HepG2 (cell line): ENCODE results near the gene DUSP15. TPM values are rescaled to one million over a fixed set of nuclear protein-coding genes. Genes with fewer than 3 reads are reported as not detected.

ENCODE experiments used
- BHLHE40 ChIP-seq: IDR thresholded peaks from 2 replicates; pipeline ENCODE4 v1.6.1; 2011; ENCODE audit warnings: low read length, improper control_type of control experiment
- CEBPG ChIP-seq: IDR thresholded peaks from 2 replicates; pipeline ENCODE4 v1.6.1; 2016
- FOSL2 ChIP-seq: sonication (generic); formaldehyde crosslinking; IDR thresholded peaks from 2 replicates; pipeline ENCODE4 v1.4.0; 2020; ENCODE audit warnings: missing genetic modification reagents
- FOXP4 ChIP-seq: sonication (generic); formaldehyde crosslinking; IDR thresholded peaks from 2 replicates; pipeline ENCODE4 v1.4.0; 2020; ENCODE audit warnings: missing genetic modification reagents
- GABPB1 ChIP-seq: IDR thresholded peaks from 2 replicates; pipeline ENCODE4 v1.6.1; 2016; ENCODE audit warnings: mild to moderate bottlenecking, missing genetic modification reagents, moderate library complexity, missing compliant biosample characterization
- HMGA1 ChIP-seq: sonication (generic); formaldehyde crosslinking; conservative IDR thresholded peaks from 2 replicates; pipeline ENCODE4 v1.4.0; 2020; ENCODE audit warnings: missing genetic modification reagents
- IRX3 ChIP-seq: sonication (generic); formaldehyde crosslinking; IDR thresholded peaks from 2 replicates; pipeline ENCODE4 v1.8.1; 2023; ENCODE audit warnings: mild to moderate bottlenecking, low read depth, missing genetic modification reagents, borderline replicate concordance
- KDM5A ChIP-seq: fragments of 200-600 bp; sonication (generic); IDR thresholded peaks from 2 replicates; pipeline ENCODE4 v1.7.0; 2018; ENCODE audit warnings: antibody characterized with exemption, mild to moderate bottlenecking, low read length, borderline replicate concordance
- NCOR1 ChIP-seq: fragments of 200-600 bp; sonication (generic); IDR thresholded peaks from 2 replicates; pipeline ENCODE4 v1.7.0; 2017; ENCODE audit warnings: antibody characterized with exemption, low read length, borderline replicate concordance
- NR3C1 ChIP-seq: sonication (generic); formaldehyde crosslinking; IDR thresholded peaks from 2 replicates; pipeline ENCODE4 v1.4.0; 2020; ENCODE audit warnings: missing genetic modification reagents
- RBM22 ChIP-seq: fragments of 200-400 bp; formaldehyde crosslinking; optimal IDR thresholded peaks from 2 replicates; pipeline ENCODE3; 2017; ENCODE audit warnings: mild to moderate bottlenecking, low read length, moderate library complexity
- REL ChIP-seq: sonication (generic); formaldehyde crosslinking; conservative IDR thresholded peaks from 2 replicates; pipeline ENCODE4 v1.8.0; 2022; ENCODE audit warnings: mild to moderate bottlenecking, missing genetic modification reagents, moderate library complexity
- SAP130 ChIP-seq: IDR thresholded peaks from 2 replicates; pipeline ENCODE4 v1.6.1; 2016; ENCODE audit warnings: low read depth
- SIX1 ChIP-seq: sonication (generic); formaldehyde crosslinking; IDR thresholded peaks from 2 replicates; pipeline ENCODE4 v1.4.0; 2020; ENCODE audit warnings: missing genetic modification reagents, borderline replicate concordance
- SP1 ChIP-seq, 2 experiments: fragments of 450-650 bp in 1 of 2; sonication (generic) in 1 of 2; formaldehyde crosslinking in 1 of 2; IDR thresholded peaks; 2 replicates each; pipeline versions ENCODE4 v1.4.0 to v1.6.1; 2016 to 2020; ENCODE audit warnings: missing genetic modification reagents in 1 of 2
- ZBTB34 ChIP-seq: sonication (generic); formaldehyde crosslinking; IDR thresholded peaks from 2 replicates; pipeline ENCODE4 v1.8.0; 2022; ENCODE audit warnings: mild to moderate bottlenecking, missing genetic modification reagents
- ZNF296 ChIP-seq: sonication (generic); formaldehyde crosslinking; conservative IDR thresholded peaks from 2 replicates; pipeline ENCODE4 v1.5.0; 2020; ENCODE audit warnings: mild to moderate bottlenecking, missing genetic modification reagents
- ZNF589 ChIP-seq: sonication (generic); formaldehyde crosslinking; conservative IDR thresholded peaks from 2 replicates; pipeline ENCODE4 v1.8.0; 2022; ENCODE audit warnings: mild to moderate bottlenecking, moderate library complexity, missing genetic modification reagents
- ZNF660 ChIP-seq: sonication (generic); formaldehyde crosslinking; IDR thresholded peaks from 2 replicates; pipeline ENCODE4 v1.5.1; 2020; ENCODE audit warnings: mild to moderate bottlenecking, low read depth, missing genetic modification reagents, borderline replicate concordance
- ZNF83 ChIP-seq: sonication (generic); formaldehyde crosslinking; IDR thresholded peaks from 2 replicates; pipeline ENCODE4 v1.4.0; 2020; ENCODE audit warnings: missing genetic modification reagents, mild to moderate bottlenecking, borderline replicate concordance
- ZNF878 ChIP-seq: sonication (generic); formaldehyde crosslinking; IDR thresholded peaks from 2 replicates; pipeline ENCODE4 v1.8.1; 2023; ENCODE audit warnings: mild to moderate bottlenecking, missing genetic modification reagents, moderate library complexity
- polyA plus RNA-seq, 8 experiments: library from polyadenylated mRNA; depleted of rRNA in 3 of 8; stranded (reverse) in 7 of 8; unstranded in 1 of 8; fragments of >200 nt; fragmentation: Illumina TruSeq in 4 of 8; extraction: Trizol in 4 of 8; gene quantifications; 2 replicates each; pipeline versions ENCODE4 v1.2.1 to v1.2.3, GENCODE V29; 2011 to 2016; ENCODE audit warnings: low read depth in 4 of 8, missing spikeins in 1 of 8, mixed read lengths in 1 of 8; ENCODE audit not compliant: insufficient read depth in 1 of 8
- total RNA-seq, 5 experiments: library from RNA; depleted of rRNA; stranded (reverse); fragments of >200 nt; fragmentation: Illumina TruSeq; extraction: Trizol; gene quantifications; 2 replicates each; pipeline ENCODE4 v1.2.3, GENCODE V29; 2016; ENCODE audit warnings: low read depth in 1 of 5
- TF ChIP-seq, protein P1 (sequence below): sonication (generic); formaldehyde crosslinking; conservative IDR thresholded peaks from 2 replicates; pipeline ENCODE4 v1.4.0; 2020; ENCODE audit warnings: missing genetic modification reagents
- TF ChIP-seq, protein P2 (sequence below): IDR thresholded peaks from 2 replicates; pipeline ENCODE4 v1.6.1; 2016; ENCODE audit warnings: low read depth

The DUSP15 gene
- total and polyA plus RNA-seq, 2 of the 13 experiments (the other 11 are each of a cell fraction or from before 2014, with no cell fraction given) = 0.17 to 0.93 TPM

GRCh38 chr20:31879143-31879987, 9.0 kb upstream of the DUSP15 start (continued):
- TF ChIP-seq NR3C1 (no peak), SAP130 (peak; percentile 99), ZNF296 (CRISPR knock-in tag) (no peak), RBM22 (peak; percentile 93), SP1 (IDR thresholded peaks at IDR 0.05) (no peak), SP1 (CRISPR knock-in tag; IDR thresholded peaks at IDR 0.05) (peak; percentile 10; the same call in 1 of the 2 replicates), REL (CRISPR knock-in tag) (peak; percentile 74; the same call in 1 of the 2 replicates), NCOR1 (peak; percentile 23; the same call in 1 of the 2 replicates), ZNF589 (CRISPR knock-in tag) (no peak; the same call in 1 of the 2 replicates), FOSL2 (CRISPR knock-in tag) (peak; percentile 60), SIX1 (CRISPR knock-in tag) (peak; percentile 31; the same call in 1 of the 2 replicates), KDM5A (peak; percentile 37; the same call in 1 of the 2 replicates), ZNF660 (CRISPR knock-in tag) (no peak; the same call in 1 of the 2 replicates), HMGA1 (CRISPR knock-in tag) (0 out of 2 replicates have a peak, but pooled peaks have one; percentile 97), FOXP4 (peak; percentile 23; the same call in 1 of the 2 replicates), ZBTB34 (no peak), IRX3 (no peak), GABPB1 (peak; percentile 85), BHLHE40 (peak; percentile 81), ZNF83 (CRISPR knock-in tag) (peak; percentile 52; the same call in 1 of the 2 replicates), CEBPG (CRISPR knock-in tag) (no peak), ZNF878 (CRISPR knock-in tag) (no peak)
- TF ChIP-seq, protein P1, sequence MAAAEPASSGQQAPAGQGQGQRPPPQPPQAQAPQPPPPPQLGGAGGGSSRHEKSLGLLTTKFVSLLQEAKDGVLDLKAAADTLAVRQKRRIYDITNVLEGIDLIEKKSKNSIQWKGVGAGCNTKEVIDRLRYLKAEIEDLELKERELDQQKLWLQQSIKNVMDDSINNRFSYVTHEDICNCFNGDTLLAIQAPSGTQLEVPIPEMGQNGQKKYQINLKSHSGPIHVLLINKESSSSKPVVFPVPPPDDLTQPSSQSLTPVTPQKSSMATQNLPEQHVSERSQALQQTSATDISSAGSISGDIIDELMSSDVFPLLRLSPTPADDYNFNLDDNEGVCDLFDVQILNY = no peak
- TF ChIP-seq, protein P2, sequence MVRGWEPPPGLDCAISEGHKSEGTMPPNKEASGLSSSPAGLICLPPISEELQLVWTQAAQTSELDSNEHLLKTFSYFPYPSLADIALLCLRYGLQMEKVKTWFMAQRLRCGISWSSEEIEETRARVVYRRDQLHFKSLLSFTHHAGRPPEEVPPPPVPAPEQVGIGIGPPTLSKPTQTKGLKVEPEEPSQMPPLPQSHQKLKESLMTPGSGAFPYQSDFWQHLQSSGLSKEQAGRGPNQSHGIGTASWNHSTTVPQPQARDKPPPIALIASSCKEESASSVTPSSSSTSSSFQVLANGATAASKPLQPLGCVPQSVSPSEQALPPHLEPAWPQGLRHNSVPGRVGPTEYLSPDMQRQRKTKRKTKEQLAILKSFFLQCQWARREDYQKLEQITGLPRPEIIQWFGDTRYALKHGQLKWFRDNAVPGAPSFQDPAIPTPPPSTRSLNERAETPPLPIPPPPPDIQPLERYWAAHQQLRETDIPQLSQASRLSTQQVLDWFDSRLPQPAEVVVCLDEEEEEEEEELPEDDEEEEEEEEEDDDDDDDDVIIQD (CRISPR knock-in tag) = peak; percentile 55; the same call in 1 of the 2 replicates
